H9 (cell line): ENCODE results near the gene PRSS50. TPM values are rescaled to one million over a fixed set of nuclear protein-coding genes. Genes with fewer than 3 reads are reported as not detected.
A peak's percentile ranks its signal among the peaks of the same experiment; 100 is the strongest.

Source experiments
- DNase-seq: peaks from one replicate; pipeline ENCODE4 v3.0.0-alpha.2; 2017
- H2AFZ ChIP-seq: one replicate; pipeline ENCODE4 v1.6.1; 2013; ENCODE audit warnings: mild to moderate bottlenecking, low read length, control low read depth, moderate library complexity
- H2AK5ac ChIP-seq: 2 replicates; pipeline ENCODE4 v1.6.1; 2013; ENCODE audit warnings: low read length, control low read depth, mixed read lengths; ENCODE audit not compliant: insufficient read length
- H2BK120ac ChIP-seq: one replicate; pipeline ENCODE4 v1.6.1; 2013; ENCODE audit warnings: low read depth, mild to moderate bottlenecking, low read length, control low read depth, inconsistent platforms; ENCODE audit not compliant: poor library complexity, severe bottlenecking
- H2BK12ac ChIP-seq: 2 replicates; pipeline ENCODE4 v1.6.1; 2013; ENCODE audit warnings: low read length, control low read depth, mixed read lengths, low read depth; ENCODE audit not compliant: insufficient read length
- H2BK15ac ChIP-seq: 2 replicates; pipeline ENCODE4 v1.6.1; 2013; ENCODE audit warnings: low read depth, low read length, control low read depth
- H2BK20ac ChIP-seq: one replicate; pipeline ENCODE4 v1.6.1; 2013; ENCODE audit warnings: low read depth, mild to moderate bottlenecking, low read length, control low read depth, inconsistent platforms; ENCODE audit not compliant: poor library complexity, severe bottlenecking
- H2BK5ac ChIP-seq: 2 replicates; pipeline ENCODE4 v1.6.1; 2013; ENCODE audit warnings: low read length, control low read depth, mixed read lengths; ENCODE audit not compliant: insufficient read length
- H3K14ac ChIP-seq: 2 replicates; pipeline ENCODE4 v1.6.1; 2013; ENCODE audit warnings: low read length, control low read depth; ENCODE audit not compliant: insufficient read depth
- H3K18ac ChIP-seq: 2 replicates; pipeline ENCODE4 v1.6.1; 2013; ENCODE audit warnings: low read depth, mild to moderate bottlenecking, mixed read lengths, low read length, control low read depth; ENCODE audit not compliant: insufficient read length
- H3K23ac ChIP-seq: 2 replicates; pipeline ENCODE4 v1.6.1; 2013; ENCODE audit warnings: low read length, control low read depth, mixed read lengths, low read depth; ENCODE audit not compliant: insufficient read length
- H3K23me2 ChIP-seq: 2 replicates; pipeline ENCODE4 v1.6.1; 2013; ENCODE audit warnings: low read depth, mild to moderate bottlenecking, mixed read lengths, low read length, control low read depth; ENCODE audit not compliant: insufficient read length, poor library complexity, severe bottlenecking
- H3K27ac ChIP-seq: 2 replicates; pipeline ENCODE4 v1.5.1; 2013; ENCODE audit warnings: low read length, control low read depth, mixed read lengths, low read depth; ENCODE audit not compliant: insufficient read length
- H3K27me3 ChIP-seq: 2 replicates; pipeline ENCODE4 v1.6.1; 2013; ENCODE audit warnings: low read length, control low read depth, inconsistent platforms; ENCODE audit not compliant: insufficient read depth
- H3K4ac ChIP-seq: 2 replicates; pipeline ENCODE4 v1.6.1; 2013; ENCODE audit warnings: low read depth, mild to moderate bottlenecking, control low read depth, inconsistent platforms, low read length, moderate library complexity
- H3K4me1 ChIP-seq: 2 replicates; pipeline ENCODE4 v1.6.1; 2013; ENCODE audit warnings: low read length, control low read depth, inconsistent platforms; ENCODE audit not compliant: insufficient read depth
- H3K4me2 ChIP-seq: 2 replicates; pipeline ENCODE4 v1.6.1; 2013; ENCODE audit warnings: low read length, control low read depth, mixed read lengths; ENCODE audit not compliant: insufficient read length, insufficient read depth
- H3K56ac ChIP-seq: 2 replicates; pipeline ENCODE4 v1.6.1; 2013; ENCODE audit warnings: low read depth, mild to moderate bottlenecking, mixed read lengths, low read length, control low read depth; ENCODE audit not compliant: insufficient read length
- H3K79me1 ChIP-seq: 2 replicates; pipeline ENCODE4 v1.6.1; 2013; ENCODE audit warnings: low read depth, mild to moderate bottlenecking, moderate library complexity, low read length, control low read depth, inconsistent platforms; ENCODE audit not compliant: insufficient read depth, poor library complexity, severe bottlenecking
- H3K79me2 ChIP-seq: 2 replicates; pipeline ENCODE4 v1.6.1; 2013; ENCODE audit warnings: low read length, control low read depth, inconsistent platforms; ENCODE audit not compliant: insufficient read depth
- H3K9ac ChIP-seq: 2 replicates; pipeline ENCODE4 v1.6.1; 2013; ENCODE audit warnings: low read length, control low read depth, mixed read lengths; ENCODE audit not compliant: insufficient read length; ENCODE audit errors: extremely low read depth
- H3K9me3 ChIP-seq: one replicate; pipeline ENCODE4 v1.6.1; 2013; ENCODE audit warnings: low read depth, low read length, inconsistent platforms; ENCODE audit not compliant: control insufficient read depth
- H3T11ph ChIP-seq: one replicate; pipeline ENCODE4 v1.6.1; 2013; ENCODE audit warnings: mild to moderate bottlenecking, low read length, control low read depth, inconsistent platforms
- H4K20me1 ChIP-seq: one replicate; pipeline ENCODE4 v1.6.1; 2013; ENCODE audit not compliant: control insufficient read depth, insufficient read length, insufficient read depth
- H4K5ac ChIP-seq: 2 replicates; pipeline ENCODE4 v1.6.1; 2013; ENCODE audit warnings: low read depth, mild to moderate bottlenecking, mixed read lengths, low read length, control low read depth; ENCODE audit not compliant: insufficient read length
- H4K8ac ChIP-seq: replicated peaks from 2 replicates; pipeline ENCODE4 v1.6.1; 2013; ENCODE audit warnings: low read length, control low read depth, mixed read lengths, low read depth; ENCODE audit not compliant: insufficient read length
- H4K91ac ChIP-seq: 2 replicates; pipeline ENCODE4 v1.6.1; 2013; ENCODE audit warnings: low read depth, mild to moderate bottlenecking, moderate library complexity, mixed read lengths, low read length, control low read depth; ENCODE audit not compliant: insufficient read length
- H3K27ac Mint-ChIP-seq, 3 experiments: 2 replicates in 2 of 3; 3 replicates in 1 of 3; pipeline ENCODE4 v1.8.0; 2020 to 2021; ENCODE audit warnings: mixed read lengths in 3 of 3, mild to moderate bottlenecking in 1 of 3, moderate library complexity in 1 of 3
- H3K27me3 Mint-ChIP-seq: 2 replicates; pipeline ENCODE4 v1.8.0; 2021; ENCODE audit warnings: low read depth, mild to moderate bottlenecking, moderate library complexity, mixed read lengths
- H3K36me3 Mint-ChIP-seq, 3 experiments: 2 replicates in 2 of 3; 3 replicates in 1 of 3; pipeline ENCODE4 v1.8.0; 2020 to 2021; ENCODE audit warnings: low read depth in 3 of 3, mixed read lengths in 3 of 3; ENCODE audit not compliant: insufficient read depth in 1 of 3
- H3K4me1 Mint-ChIP-seq, 2 experiments: 2 replicates each; pipeline ENCODE4 v1.8.0; 2020; ENCODE audit warnings: mixed read lengths in 2 of 2
- H3K4me3 Mint-ChIP-seq, 2 experiments: 2 replicates in 1 of 2; 3 replicates in 1 of 2; pipeline ENCODE4 v1.8.0; 2020 to 2021; ENCODE audit warnings: mild to moderate bottlenecking in 2 of 2, mixed read lengths in 2 of 2, moderate library complexity in 1 of 2
- H3K9me3 Mint-ChIP-seq, 2 experiments: 2 replicates in 1 of 2; 3 replicates in 1 of 2; pipeline ENCODE4 v1.8.0; 2020; ENCODE audit warnings: mild to moderate bottlenecking in 2 of 2, mixed read lengths in 2 of 2, moderate library complexity in 1 of 2
- CTCF ChIP-seq: fragments of 200-600 bp; sonication (generic); conservative IDR thresholded peaks from 3 replicates; pipeline ENCODE4 v1.8.0; 2021; ENCODE audit warnings: antibody characterized with exemption, mild to moderate bottlenecking
- WGBS: extraction: QIAGEN DNeasy Blood & Tissue Kit; methylation state at CpG from one replicate; pipeline ENCODE4 v1.1.7; 2013; ENCODE audit warnings: missing lambda C conversion rate, low lambda C conversion rate, mixed read lengths; ENCODE audit not compliant: insufficient read length; ENCODE audit errors: extremely low coverage; 5-methylcytosine and 5-hydroxymethylcytosine counted together
- total RNA-seq: library from RNA; stranded (reverse); gene quantifications from 2 replicates; pipeline ENCODE4 v1.2.1, GENCODE V29; 2021

Gene PRSS50
- total RNA-seq, 1 experiment from 2014 or later, result 0.24 TPM

- no peak overlapping the region for H2BK20ac ChIP-seq
- Mint-ChIP-seq H3K4me3 (no peak overlapping the region), H3K4me1 (peaks cover 7 to 11% of the 10 kb centered on the region in 2 experiments)
Observed at GRCh38 chr3:46668591-46668990, 49.1 kb downstream of the PRSS50 start.

More at GRCh38 chr3:46668591-46668990, 49.1 kb downstream of the PRSS50 start:
- Histone ChIP-seq H2BK15ac (no peak overlapping the region), H3T11ph (no peak overlapping the region), H3K79me1 (no peaks in the 10 kb centered on the region), H3K9me3 (no peaks in the 10 kb centered on the region), H4K8ac (no peak overlapping the region), H3K27me3 (no peaks in the 10 kb centered on the region), H4K91ac (no peak overlapping the region), H4K20me1 (no peaks in the 10 kb centered on the region), H2AFZ (no peak overlapping the region), H2AK5ac (no peak overlapping the region), H3K23me2 (no peaks in the 10 kb centered on the region), H3K9ac (no peak overlapping the region), H3K14ac (no peak overlapping the region), H3K27ac (no peak overlapping the region), H3K4ac (no peak overlapping the region), H3K23ac (no peak overlapping the region), H2BK12ac (no peak overlapping the region), H4K5ac (no peak overlapping the region), H3K4me2 (no peak overlapping the region), H3K79me2 (no peaks in the 10 kb centered on the region), H2BK120ac (no peak overlapping the region), H3K56ac (no peak overlapping the region), H3K4me1 (no peaks in the 10 kb centered on the region), H3K18ac (no peak overlapping the region), H2BK5ac (no peak overlapping the region)
- Mint-ChIP-seq H3K9me3 (no peaks in the 10 kb centered on the region), H3K27ac (peak overlapping the region in 1 of 3 experiments; percentile 18; a peak in 3 of 7 replicates), H3K27me3 (no peaks in the 10 kb centered on the region; the same call in none of the 2 replicates), H3K36me3 (peaks cover 0 to 3% (median 0%) of the 10 kb centered on the region in 3 experiments; a peak in 1 of 7 replicates)
- peak; percentile 18 for DNase-seq
- no peak for TF ChIP-seq CTCF
- no CpG with 5 or more reads among the region's 2 CpGs for WGBS
